Activated CD4-positive, alpha-beta T cell treated with anti-CD3 and anti-CD28 coated beads, Interleukin-2, amount 10 ng/mL, durations not matched to agents 24 days and 14 days (primary cell): ENCODE measurements around the gene TSPAN15. TPM values are rescaled to one million over a fixed set of nuclear protein-coding genes. Genes with fewer than 3 reads are reported as not detected.

Source experiments
- DNase-seq: peaks from one replicate; pipeline ENCODE4 v3.0.0; 2022
- H3K27ac Mint-ChIP-seq: one replicate; pipeline ENCODE4 v1.8.0; 2022; ENCODE audit warnings: mild to moderate bottlenecking, mixed read lengths
- H3K27me3 Mint-ChIP-seq: one replicate; pipeline ENCODE4 v1.8.0; 2022; ENCODE audit warnings: mixed read lengths
- H3K36me3 Mint-ChIP-seq: one replicate; pipeline ENCODE4 v1.8.0; 2022; ENCODE audit warnings: low read depth, mild to moderate bottlenecking, mixed read lengths
- H3K4me1 Mint-ChIP-seq: one replicate; pipeline ENCODE4 v1.8.0; 2021; ENCODE audit warnings: mixed read lengths
- H3K4me3 Mint-ChIP-seq: one replicate; pipeline ENCODE4 v1.8.0; 2022; ENCODE audit warnings: mild to moderate bottlenecking, moderate library complexity, mixed read lengths
- H3K9me3 Mint-ChIP-seq: one replicate; pipeline ENCODE4 v1.8.0; 2021; ENCODE audit warnings: mixed read lengths
- intact Hi-C: fragments of 100-400 bp; cut with micrococcal nuclease; formaldehyde crosslinking; loops from one replicate; pipeline ENCODE4 v1.15.1; 2023
- total RNA-seq: library from RNA; stranded (reverse); gene quantifications from 2 replicates; pipeline ENCODE4 v1.2.3, GENCODE V29; 2022

TSPAN15 gene
- total RNA-seq, 1 donor from 2014 or later, result 1.6 TPM

DNA sequence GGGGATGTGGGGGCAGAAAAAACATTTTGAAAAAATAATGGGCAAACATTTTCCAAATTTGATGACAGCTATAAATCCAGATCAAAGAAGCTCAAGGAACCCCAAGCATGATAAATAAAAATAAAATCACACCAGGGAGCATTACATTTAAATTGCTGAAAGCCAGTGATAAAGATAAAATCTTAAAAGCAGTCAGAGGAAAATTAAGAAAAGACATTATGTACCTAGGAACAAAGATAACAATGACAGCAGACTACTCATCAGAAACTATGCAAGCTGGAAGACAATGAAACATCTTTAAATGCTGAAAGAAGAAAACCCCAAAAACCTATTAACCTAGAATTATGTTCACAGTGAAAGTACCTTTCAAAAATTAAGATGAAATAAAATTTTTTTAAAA is 98.7 kb downstream of the TSPAN15 start:
- no peak overlapping the region for H3K4me3 Mint-ChIP-seq
- peaks cover 8% of the 10 kb centered on the region for H3K27me3 Mint-ChIP-seq
- H3K9me3 Mint-ChIP-seq, result peaks cover 32% of the 10 kb centered on the region
- DNase-seq, result no peak
- intact Hi-C loops, result no loop called here
- H3K27ac Mint-ChIP-seq, result no peak overlapping the region
- no peaks in the 10 kb centered on the region for H3K4me1 Mint-ChIP-seq
- peaks cover 2% of the 10 kb centered on the region for H3K36me3 Mint-ChIP-seq

DNA sequence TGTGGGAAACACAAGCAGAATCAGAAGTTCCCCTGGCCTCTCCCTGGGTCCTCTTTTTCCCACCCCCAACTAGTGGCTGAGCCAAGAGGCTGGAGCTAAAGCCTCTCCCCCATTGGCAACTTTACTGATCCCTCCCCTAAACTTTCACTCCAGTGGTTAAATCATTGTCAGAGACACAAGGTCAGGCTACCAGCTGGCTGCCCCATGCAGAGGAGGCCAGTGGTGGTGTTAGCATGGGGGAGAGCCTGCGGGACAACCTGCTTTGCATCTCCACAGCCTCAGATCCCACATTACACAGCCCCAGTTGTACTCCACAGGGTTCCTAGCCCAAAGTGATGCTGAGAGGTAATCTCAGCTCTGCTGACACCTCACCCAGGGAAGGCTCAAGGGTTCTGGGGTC is 101.0 kb downstream of the TSPAN15 start:
- intact Hi-C loops, result no loop called here
- Mint-ChIP-seq H3K27ac (no peak overlapping the region), H3K4me3 (no peak overlapping the region), H3K27me3 (peaks cover 15% of the 10 kb centered on the region), H3K36me3 (peaks cover 2% of the 10 kb centered on the region), H3K9me3 (peaks cover 21% of the 10 kb centered on the region), H3K4me1 (no peaks in the 10 kb centered on the region)
- DNase-seq, result no peak

DNA sequence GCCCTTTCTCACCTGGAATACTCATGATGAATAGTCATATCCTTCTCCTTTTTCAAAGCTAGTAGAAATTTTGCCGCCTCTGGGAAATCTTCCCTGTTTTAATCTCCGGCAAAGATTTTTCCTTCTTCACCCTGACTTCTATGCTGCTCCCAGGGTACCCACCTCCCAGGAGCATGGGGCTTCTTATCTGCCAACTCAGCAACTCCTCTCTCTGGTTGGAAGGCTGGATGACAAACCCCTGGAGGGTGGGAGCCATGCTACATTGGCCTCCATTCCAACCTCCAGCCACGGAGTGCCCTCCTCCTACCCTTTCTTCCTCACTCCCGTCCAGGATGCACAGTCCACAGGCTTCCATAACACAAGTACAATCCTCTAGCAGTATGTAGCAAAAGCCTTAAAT is 102.1 kb downstream of the TSPAN15 start:
- Mint-ChIP-seq H3K4me3 (no peak overlapping the region), H3K27ac (no peak overlapping the region), H3K27me3 (peaks cover 15% of the 10 kb centered on the region), H3K4me1 (peaks cover 3% of the 10 kb centered on the region), H3K36me3 (peaks cover 2% of the 10 kb centered on the region), H3K9me3 (peaks cover 16% of the 10 kb centered on the region)
- no peak for DNase-seq
- intact Hi-C loops, result no loop called here

DNA sequence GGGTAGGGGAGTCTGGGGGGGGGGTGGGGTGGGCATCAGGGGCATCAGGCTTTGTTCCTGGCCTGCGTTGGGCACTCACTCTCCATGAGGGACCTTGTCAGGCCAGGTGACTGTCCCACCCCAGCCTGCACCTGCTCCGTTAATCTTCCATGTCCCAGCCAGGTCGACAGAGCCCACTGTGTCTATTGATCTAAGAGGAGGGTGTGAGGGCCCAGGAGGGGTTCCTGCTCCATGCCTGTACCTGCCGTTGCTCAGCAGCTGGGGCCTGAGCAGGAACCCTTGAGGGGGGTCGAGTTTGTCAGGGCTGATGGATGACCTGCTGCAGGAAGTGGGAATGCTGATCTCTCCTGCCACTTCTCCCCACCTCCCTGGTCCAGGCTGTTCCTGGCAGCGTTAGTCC is 103.3 kb downstream of the TSPAN15 start:
- H3K27ac Mint-ChIP-seq, result no peak overlapping the region
- no peak overlapping the region for H3K4me3 Mint-ChIP-seq
- peaks cover 8% of the 10 kb centered on the region for H3K9me3 Mint-ChIP-seq
- DNase-seq, result no peak
- intact Hi-C loops, result no loop called here
- H3K27me3 Mint-ChIP-seq, result peaks cover 14% of the 10 kb centered on the region
- peaks cover 7% of the 10 kb centered on the region for H3K4me1 Mint-ChIP-seq
- H3K36me3 Mint-ChIP-seq, result peaks cover under 1% of the 10 kb centered on the region

Other genes with a start within 250 kb of the TSPAN15 start
- gene HKDC1, start 231.1 kb upstream of the TSPAN15 start, total RNA-seq, result 0.07 and 0.09 TPM in 2 replicates
- 183 and 185 TPM in 2 replicates for gene HK1, start 173.0 kb upstream of the TSPAN15 start, total RNA-seq
- gene TACR2, start 34.5 kb upstream of the TSPAN15 start, total RNA-seq, result not detected in 2 replicates
- not detected in 2 replicates for gene NEUROG3, start 122.0 kb downstream of the TSPAN15 start, total RNA-seq
- gene FAM241B, start 178.8 kb downstream of the TSPAN15 start, total RNA-seq, result 9.4 and 11.8 TPM in 2 replicates